Sigmoid colon (tissue), 4 donors: ENCODE measurements around the gene CCT2.

ENCODE experiments used
- EP300 ChIP-seq, 4 donors: sonication (generic); formaldehyde crosslinking; IDR thresholded peaks; one replicate each; pipeline ENCODE4 v1.6.1; 2017; ENCODE audit warnings: antibody characterized with exemption in 4 of 4
- POLR2AphosphoS5 ChIP-seq, 4 donors: sonication (generic); formaldehyde crosslinking; IDR thresholded peaks; one replicate each; pipeline ENCODE4 v1.6.1; 2017; ENCODE audit warnings: antibody characterized with exemption in 4 of 4
- TF ChIP-seq, protein P1 (sequence below), 4 experiments: fragments of 450-650 bp in 3 of 4; fragments of 200-600 bp in 1 of 4; IDR thresholded peaks; one replicate each; pipeline ENCODE4 v1.5.1; 2016 to 2019; ENCODE audit warnings: antibody characterized with exemption in 4 of 4, mild to moderate bottlenecking in 3 of 4, moderate library complexity in 2 of 4

DNA sequence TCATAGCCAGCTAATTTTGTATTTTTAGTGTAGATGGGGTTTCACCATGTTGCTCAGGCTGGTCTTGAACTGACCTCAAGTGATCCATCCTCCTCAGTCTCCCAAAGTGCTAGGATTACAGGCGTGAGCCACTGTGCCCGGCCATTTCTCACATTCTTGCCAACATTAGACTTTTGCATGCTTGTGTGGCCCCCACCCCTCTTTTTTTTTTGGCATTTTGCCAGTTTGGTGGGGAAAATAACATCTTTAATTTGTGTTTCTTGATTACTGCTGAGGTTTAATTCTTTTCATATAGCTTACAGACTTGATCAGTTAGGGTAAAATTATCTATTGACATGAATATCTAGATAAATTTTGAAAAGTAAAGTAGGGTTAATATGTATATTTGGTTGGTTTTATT lies 3.8 kb downstream of the CCT2 start:
- TF ChIP-seq, protein P1, sequence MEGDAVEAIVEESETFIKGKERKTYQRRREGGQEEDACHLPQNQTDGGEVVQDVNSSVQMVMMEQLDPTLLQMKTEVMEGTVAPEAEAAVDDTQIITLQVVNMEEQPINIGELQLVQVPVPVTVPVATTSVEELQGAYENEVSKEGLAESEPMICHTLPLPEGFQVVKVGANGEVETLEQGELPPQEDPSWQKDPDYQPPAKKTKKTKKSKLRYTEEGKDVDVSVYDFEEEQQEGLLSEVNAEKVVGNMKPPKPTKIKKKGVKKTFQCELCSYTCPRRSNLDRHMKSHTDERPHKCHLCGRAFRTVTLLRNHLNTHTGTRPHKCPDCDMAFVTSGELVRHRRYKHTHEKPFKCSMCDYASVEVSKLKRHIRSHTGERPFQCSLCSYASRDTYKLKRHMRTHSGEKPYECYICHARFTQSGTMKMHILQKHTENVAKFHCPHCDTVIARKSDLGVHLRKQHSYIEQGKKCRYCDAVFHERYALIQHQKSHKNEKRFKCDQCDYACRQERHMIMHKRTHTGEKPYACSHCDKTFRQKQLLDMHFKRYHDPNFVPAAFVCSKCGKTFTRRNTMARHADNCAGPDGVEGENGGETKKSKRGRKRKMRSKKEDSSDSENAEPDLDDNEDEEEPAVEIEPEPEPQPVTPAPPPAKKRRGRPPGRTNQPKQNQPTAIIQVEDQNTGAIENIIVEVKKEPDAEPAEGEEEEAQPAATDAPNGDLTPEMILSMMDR (IDR thresholded peaks at IDR 0.05) = no peak
- TF ChIP-seq EP300 (IDR thresholded peaks at IDR 0.05) = no peak
- TF ChIP-seq POLR2AphosphoS5 (IDR thresholded peaks at IDR 0.05) = no peak
